ENCODE measurements around the gene SGPL1. TPM values are rescaled to one million over a fixed set of nuclear protein-coding genes. Genes with fewer than 3 reads are reported as not detected.

The SGPL1 gene
- total RNA-seq, 1 donor from 2014 or later: 8.2 TPM

- Histone ChIP-seq H3K4me1 (peaks cover 8% of the 10 kb centered on the region), H3K36me3 (no peaks in the 10 kb centered on the region), H3K4me3 (no peak overlapping the region), H3K27me3 (ENCODE audit: low read depth) (no peaks in the 10 kb centered on the region), H3K9me3 (replicated peaks) (no peaks in the 10 kb centered on the region), H3K27ac (replicated peaks) (no peak overlapping the region)
- intact Hi-C loops (cut with micrococcal nuclease): no loop called here
- DNase-seq: no peak
- no peak for TF ChIP-seq CTCF (IDR thresholded peaks at IDR 0.05; ENCODE audit: borderline replicate concordance)
Measured at GRCh38 chr10:70901276-70901878, 85.6 kb downstream of the SGPL1 start.

DNA sequence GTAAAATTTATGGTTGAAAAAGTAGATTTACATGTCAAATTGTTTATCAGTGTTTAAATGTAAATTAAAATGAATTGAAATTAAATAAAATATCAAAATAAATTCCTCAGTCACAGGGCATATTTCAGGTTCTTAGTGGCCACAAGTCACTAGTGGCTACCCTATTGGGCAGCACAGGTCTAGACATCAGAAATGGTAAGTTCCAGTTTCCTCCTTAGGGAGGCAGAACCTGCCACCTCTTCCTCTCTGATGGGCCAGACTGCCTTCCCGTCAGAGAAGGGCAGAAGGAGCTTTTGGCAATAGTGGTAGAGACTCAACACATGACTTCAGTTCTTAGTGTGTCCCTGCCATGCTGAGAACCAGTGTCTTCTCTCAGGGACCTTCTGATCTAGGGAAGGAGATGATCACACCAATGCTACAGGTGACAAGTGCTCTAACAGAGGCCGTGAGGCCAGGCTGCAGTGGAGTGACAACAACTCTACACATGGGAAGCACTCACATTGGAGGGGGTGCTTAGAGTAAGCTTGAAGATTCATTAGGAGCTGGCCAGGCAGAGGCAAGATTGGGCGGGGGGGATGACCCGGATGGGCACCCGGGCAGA lies 87.0 kb downstream of the SGPL1 start:
- no peak overlapping the region for H3K4me3 ChIP-seq
- no peaks in the 10 kb centered on the region for H3K36me3 ChIP-seq
- H3K9me3 ChIP-seq (replicated peaks): no peaks in the 10 kb centered on the region
- TF ChIP-seq CTCF (IDR thresholded peaks at IDR 0.05; ENCODE audit: borderline replicate concordance): no peak
- no peak for DNase-seq
- H3K4me1 ChIP-seq: peaks cover 17% of the 10 kb centered on the region
- intact Hi-C loops (cut with micrococcal nuclease): no loop called here
- no peak overlapping the region for H3K27ac ChIP-seq (replicated peaks)
- H3K27me3 ChIP-seq (ENCODE audit: low read depth): no peaks in the 10 kb centered on the region

DNA sequence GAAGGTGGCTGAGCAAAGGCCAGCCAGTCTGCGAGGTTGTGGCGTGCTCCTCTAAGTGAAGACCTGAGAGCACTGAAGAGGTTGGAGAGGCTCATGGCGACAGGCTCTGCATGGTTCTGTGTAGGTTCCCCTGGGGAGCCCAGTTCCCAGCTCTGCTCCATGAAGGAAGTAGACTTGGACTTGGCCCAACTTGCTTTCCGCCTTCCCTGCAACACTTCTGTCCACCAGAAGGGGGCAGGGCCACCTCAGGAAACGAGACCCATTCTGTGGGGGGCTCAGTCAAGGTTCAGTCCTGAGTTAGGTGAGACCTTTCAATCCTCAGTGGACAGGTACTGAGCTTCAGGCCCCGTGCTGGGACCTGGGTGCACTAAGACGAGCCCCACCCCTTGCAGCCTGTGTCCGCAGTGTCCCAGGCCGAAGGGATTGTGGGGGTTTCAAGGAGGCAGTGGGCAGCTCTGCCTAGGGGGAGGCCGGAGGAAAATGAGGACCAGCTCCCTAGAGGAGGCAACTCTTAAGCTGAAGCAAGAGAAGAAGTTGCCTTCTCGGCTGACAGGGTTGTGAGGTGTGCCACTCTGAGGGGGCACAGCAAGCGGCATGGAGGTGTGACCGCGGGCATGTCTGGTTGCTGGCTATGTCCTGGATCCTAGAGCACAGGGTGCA lies 87.6 kb downstream of the SGPL1 start:
- DNase-seq: peak; percentile 66
- intact Hi-C loops (cut with micrococcal nuclease): no loop called here
- H3K9me3 ChIP-seq (replicated peaks): no peaks in the 10 kb centered on the region
- H3K4me1 ChIP-seq: peaks cover 23% of the 10 kb centered on the region
- no peaks in the 10 kb centered on the region for H3K27me3 ChIP-seq (ENCODE audit: low read depth)
- TF ChIP-seq CTCF (IDR thresholded peaks at IDR 0.05; ENCODE audit: borderline replicate concordance): peak; percentile 94
- H3K36me3 ChIP-seq: no peaks in the 10 kb centered on the region
- no peak overlapping the region for H3K4me3 ChIP-seq
- H3K27ac ChIP-seq (replicated peaks): no peak overlapping the region

DNA sequence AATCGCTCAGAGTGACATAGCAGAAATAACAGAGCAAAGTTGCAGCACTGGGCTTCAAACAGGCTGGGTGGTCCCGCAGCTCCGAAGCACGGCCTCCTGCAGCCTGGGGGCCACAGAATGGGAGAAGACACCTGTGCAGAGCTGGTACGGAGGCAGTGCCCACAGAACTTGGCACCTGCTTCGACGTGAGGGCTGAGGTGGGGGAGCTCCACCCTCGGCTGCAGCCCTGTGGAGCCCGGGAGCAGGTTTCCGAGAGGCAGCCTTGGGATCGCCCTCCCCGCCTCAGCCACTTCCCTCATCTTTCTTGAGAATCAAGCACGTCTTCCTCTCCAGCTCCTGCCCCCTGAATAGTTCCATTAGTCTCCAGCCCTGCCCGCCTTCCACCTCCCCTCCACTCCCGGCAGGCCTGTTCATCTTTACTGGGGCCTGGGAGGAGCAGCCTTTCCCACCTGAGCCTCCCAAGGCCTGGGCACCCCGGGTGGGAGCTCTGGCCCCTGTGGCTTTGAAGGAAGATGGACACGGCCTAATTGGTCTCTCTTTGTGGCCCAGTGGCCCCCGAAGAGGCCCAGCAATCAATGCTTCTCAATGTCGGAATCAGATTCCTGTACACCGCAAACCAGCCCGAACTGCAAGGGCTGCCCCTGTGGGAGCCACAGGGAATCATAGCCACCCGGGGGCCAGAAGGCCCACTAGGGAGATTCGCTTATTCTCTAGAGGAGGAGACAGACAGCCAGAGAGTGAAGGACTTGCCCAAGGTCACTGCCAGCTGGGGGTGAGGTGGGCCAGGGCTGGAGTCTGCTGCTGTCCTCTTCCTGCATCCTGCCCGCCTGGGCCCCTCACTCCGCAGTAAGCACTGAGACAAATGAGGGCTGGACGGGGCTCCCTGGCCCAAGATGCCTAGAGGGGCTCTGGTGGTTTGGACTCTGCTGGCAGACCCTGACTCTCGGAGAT lies 89.6 kb downstream of the SGPL1 start:
- no peaks in the 10 kb centered on the region for H3K27me3 ChIP-seq (ENCODE audit: low read depth)
- H3K9me3 ChIP-seq (replicated peaks): no peaks in the 10 kb centered on the region
- H3K36me3 ChIP-seq: no peaks in the 10 kb centered on the region
- peaks cover 24% of the 10 kb centered on the region for H3K4me1 ChIP-seq
- no peak for DNase-seq
- TF ChIP-seq CTCF (IDR thresholded peaks at IDR 0.05; ENCODE audit: borderline replicate concordance): no peak
- H3K4me3 ChIP-seq: no peak overlapping the region
- H3K27ac ChIP-seq (replicated peaks): no peak overlapping the region
- intact Hi-C loops (cut with micrococcal nuclease): no loop called here

DNA sequence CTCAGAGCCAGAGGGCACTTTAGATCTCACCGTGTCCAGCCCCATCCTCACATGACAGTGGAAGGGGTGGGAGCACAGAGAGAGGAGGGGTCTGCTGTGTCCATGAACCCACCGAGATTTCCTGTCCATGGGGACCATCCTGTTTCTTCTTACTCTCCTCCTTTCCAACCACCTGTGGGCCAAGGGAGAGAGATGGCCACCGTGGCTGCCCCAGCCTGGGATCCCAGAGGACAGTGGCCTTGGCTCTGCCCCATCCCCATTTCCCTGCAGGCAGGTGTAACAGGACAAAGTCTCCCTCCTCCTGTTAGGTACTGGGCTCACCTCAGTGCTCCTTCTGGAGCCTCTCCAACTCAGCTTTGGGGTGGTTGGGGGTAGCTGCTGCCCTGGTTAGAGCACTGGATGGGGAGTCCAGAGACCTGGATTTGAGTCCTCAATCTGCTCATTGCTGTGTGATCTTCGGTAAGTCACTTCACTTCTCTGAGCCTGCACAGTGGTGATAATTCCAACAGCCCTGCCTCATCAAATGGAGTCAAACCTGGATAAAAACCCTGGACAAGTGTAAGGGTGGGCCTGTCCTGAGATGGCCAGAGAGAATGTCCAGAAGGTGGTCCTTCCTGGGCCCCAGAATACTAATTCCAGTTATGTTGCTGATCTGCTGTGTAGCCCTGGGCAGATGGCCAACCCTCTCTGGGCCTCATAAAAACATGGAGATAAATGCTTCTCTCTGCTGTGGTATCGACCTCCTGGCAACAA lies 90.5 kb downstream of the SGPL1 start:
- Histone ChIP-seq H3K4me1 (peaks cover 24% of the 10 kb centered on the region), H3K27ac (replicated peaks) (no peak overlapping the region), H3K27me3 (ENCODE audit: low read depth) (peaks cover 3% of the 10 kb centered on the region), H3K9me3 (replicated peaks) (no peaks in the 10 kb centered on the region), H3K4me3 (no peak overlapping the region), H3K36me3 (no peaks in the 10 kb centered on the region)
- TF ChIP-seq CTCF (IDR thresholded peaks at IDR 0.05; ENCODE audit: borderline replicate concordance): no peak
- intact Hi-C loops (cut with micrococcal nuclease): no loop called here
- DNase-seq: no peak
